Lower leg skin (tissue), 3 donors: ENCODE data around the gene ANKS1A.

ENCODE experiments used
- CTCF ChIP-seq, 3 donors: fragments of 450-650 bp; IDR thresholded peaks; one replicate each; pipeline ENCODE4 v1.5.1; 2016; ENCODE audit warnings: antibody characterized with exemption in 3 of 3, mild to moderate bottlenecking in 3 of 3, moderate library complexity in 2 of 3
- POLR2A ChIP-seq, 2 donors: fragments of 450-650 bp; IDR thresholded peaks; one replicate each; pipeline ENCODE4 v1.6.1; 2016 to 2017; ENCODE audit warnings: antibody characterized with exemption in 2 of 2, mild to moderate bottlenecking in 1 of 2, moderate library complexity in 1 of 2

GRCh38 chr6:35024551-35025054 is 135.5 kb downstream of the ANKS1A start:
- TF ChIP-seq POLR2A (IDR thresholded peaks at IDR 0.05) (no peak), CTCF (IDR thresholded peaks at IDR 0.05) (no peak)
